GM21367 (cell line): ENCODE measurements around the gene MRM2.
"Not testable (repeated sequence)": the region's sequence is repeated elsewhere in the genome, so short reads cannot be mapped to it uniquely, and the experiment has no call there.

Experiments used
- ATAC-seq: cut with Tn5 transposase; IDR thresholded peaks from one replicate; pipeline ENCODE4 v1.9.1; 2021; ENCODE audit not compliant: unreplicated experiment

Gene MRM2

GRCh38 chr7:2269089-2269990 is 27.3 kb upstream of the MRM2 start:
- not testable (repeated sequence) for ATAC-seq

GRCh38 chr7:2266911-2267310 is 24.9 kb upstream of the MRM2 start:
- no peak for ATAC-seq

GRCh38 chr7:2264158-2264557 is 22.2 kb upstream of the MRM2 start:
- ATAC-seq = no peak

GRCh38 chr7:2263176-2263575 is 21.2 kb upstream of the MRM2 start:
- no peak for ATAC-seq

- no peak for ATAC-seq
Observed at GRCh38 chr7:2261611-2262010, 19.6 kb upstream of the MRM2 start.

GRCh38 chr7:2260820-2261219 is 18.8 kb upstream of the MRM2 start:
- ATAC-seq = no peak

GRCh38 chr7:2259480-2259879 is 17.5 kb upstream of the MRM2 start:
- ATAC-seq = no peak

GRCh38 chr7:2258661-2259365 is 16.8 kb upstream of the MRM2 start:
- no peak for ATAC-seq

- ATAC-seq = no peak
Observed at GRCh38 chr7:2257651-2258050, 15.6 kb upstream of the MRM2 start.

GRCh38 chr7:2257046-2257551 is 15.1 kb upstream of the MRM2 start:
- no peak for ATAC-seq

GRCh38 chr7:2256306-2257045 is 14.5 kb upstream of the MRM2 start:
- no peak for ATAC-seq

- no peak for ATAC-seq
Observed at GRCh38 chr7:2255145-2256139, 13.4 kb upstream of the MRM2 start.

- no peak for ATAC-seq
Observed at GRCh38 chr7:2254429-2255144, 12.6 kb upstream of the MRM2 start.

GRCh38 chr7:2253525-2254244 is 11.7 kb upstream of the MRM2 start:
- no peak for ATAC-seq

GRCh38 chr7:2253021-2253420 is 11.0 kb upstream of the MRM2 start:
- no peak for ATAC-seq

GRCh38 chr7:2251841-2252771 is 10.1 kb upstream of the MRM2 start:
- ATAC-seq = no peak

- no peak for ATAC-seq
Observed at GRCh38 chr7:2251381-2251780, 9.4 kb upstream of the MRM2 start.
